Left ventricle myocardium inferior (tissue), 1 donor: Measurements from ENCODE around the gene PNLIPRP3. TPM values are rescaled to one million over a fixed set of nuclear protein-coding genes. Genes with fewer than 3 reads are reported as not detected.

Experiments used
- DNase-seq: peaks from one replicate; pipeline ENCODE4 v3.0.0-alpha.2; 2020
- H3K27ac ChIP-seq: fragments of 200-600 bp; replicated peaks from 2 replicates; pipeline ENCODE4 v1.8.0; 2021
- H3K27me3 ChIP-seq: fragments of 200-600 bp; 2 replicates; pipeline ENCODE4 v1.8.0; 2021; ENCODE audit warnings: low read depth
- H3K36me3 ChIP-seq: fragments of 200-600 bp; 2 replicates; pipeline ENCODE4 v1.8.0; 2021
- H3K4me1 ChIP-seq: fragments of 200-600 bp; 2 replicates; pipeline ENCODE4 v1.8.0; 2021
- H3K4me3 ChIP-seq: fragments of 200-600 bp; 2 replicates; pipeline ENCODE4 v1.8.0; 2021; ENCODE audit warnings: mild to moderate bottlenecking, moderate library complexity
- H3K9me3 ChIP-seq: fragments of 200-600 bp; replicated peaks from 2 replicates; pipeline ENCODE4 v1.8.0; 2021
- CTCF ChIP-seq: fragments of 200-600 bp; IDR thresholded peaks from 2 replicates; pipeline ENCODE4 v1.8.0; 2021; ENCODE audit warnings: antibody characterized with exemption, mild to moderate bottlenecking, borderline replicate concordance
- intact Hi-C: fragments of 100-400 bp; cut with micrococcal nuclease; formaldehyde crosslinking; loops from one replicate; pipeline ENCODE4 v1.11.0; 2022
- total RNA-seq: library from RNA; stranded (reverse); fragmentation: NEBNext Ultra II Directional; extraction: Animal tissue kit (Norgen Biotek cat#: 25700); gene quantifications from one replicate; pipeline ENCODE4 v1.2.1, GENCODE V29; 2021
- donor health status: DM: no; HTN: yes; CAD: no; lungs with severe emphysema.

The PNLIPRP3 gene
- total RNA-seq, 1 donor from 2014 or later = not detected

- intact Hi-C loops = no loop called here
- Histone ChIP-seq H3K27me3 (peaks cover 7% of the 10 kb centered on the region), H3K4me1 (no peaks in the 10 kb centered on the region), H3K36me3 (no peaks in the 10 kb centered on the region), H3K9me3 (no peaks in the 10 kb centered on the region), H3K4me3 (no peak overlapping the region), H3K27ac (no peak overlapping the region)
- no peak for DNase-seq
- no peak for TF ChIP-seq CTCF
Measured at GRCh38 chr10:116461680-116462079, 34.0 kb downstream of the PNLIPRP3 start.

GRCh38 chr10:116464257-116464656 lies 36.6 kb downstream of the PNLIPRP3 start:
- TF ChIP-seq CTCF = no peak
- H3K4me3 ChIP-seq = no peak overlapping the region
- no peak for DNase-seq
- H3K9me3 ChIP-seq = no peaks in the 10 kb centered on the region
- no peaks in the 10 kb centered on the region for H3K4me1 ChIP-seq
- peaks cover 10% of the 10 kb centered on the region for H3K27me3 ChIP-seq
- H3K27ac ChIP-seq = no peak overlapping the region
- no peaks in the 10 kb centered on the region for H3K36me3 ChIP-seq
- intact Hi-C loops = no loop called here

- peaks cover 10% of the 10 kb centered on the region for H3K27me3 ChIP-seq
- intact Hi-C loops = no loop called here
- no peak for TF ChIP-seq CTCF
Measured at GRCh38 chr10:116465546-116465945, 37.9 kb downstream of the PNLIPRP3 start.

GRCh38 chr10:116466715-116467422 lies 39.2 kb downstream of the PNLIPRP3 start:
- Histone ChIP-seq H3K27me3 (peaks cover 5% of the 10 kb centered on the region), H3K9me3 (no peaks in the 10 kb centered on the region), H3K4me1 (no peaks in the 10 kb centered on the region), H3K4me3 (no peak overlapping the region), H3K36me3 (no peaks in the 10 kb centered on the region), H3K27ac (no peak overlapping the region)
- intact Hi-C loops = no loop called here
- no peak for DNase-seq
- no peak for TF ChIP-seq CTCF

More at GRCh38 chr10:116465546-116465945, 37.9 kb downstream of the PNLIPRP3 start:
- DNase-seq = no peak
- Histone ChIP-seq H3K27ac (no peak overlapping the region), H3K4me1 (no peaks in the 10 kb centered on the region), H3K4me3 (no peak overlapping the region), H3K36me3 (no peaks in the 10 kb centered on the region), H3K9me3 (no peaks in the 10 kb centered on the region)

- DNase-seq = no peak
- TF ChIP-seq CTCF = no peak
- intact Hi-C loops = no loop called here
- Histone ChIP-seq H3K27ac (no peak overlapping the region), H3K9me3 (no peaks in the 10 kb centered on the region), H3K4me1 (no peaks in the 10 kb centered on the region), H3K4me3 (no peak overlapping the region), H3K36me3 (no peaks in the 10 kb centered on the region), H3K27me3 (peaks cover 20% of the 10 kb centered on the region)
Measured at GRCh38 chr10:116469437-116469836, 41.8 kb downstream of the PNLIPRP3 start.
